Measurements from ENCODE around the gene SERTAD1.

GRCh38 chr19:40464059-40465024, 38.5 kb upstream of the SERTAD1 start:
- TF ChIP-seq CTCF (IDR thresholded peaks at IDR 0.05; ENCODE audit: low read depth, low read length, poor library complexity, severe bottlenecking) (peak; percentile 77), EZH2phosphoT487 (IDR thresholded peaks at IDR 0.05; ENCODE audit: borderline replicate concordance, low read length) (no peak)

Data from DOHH2 (cell line).